Muscle layer of colon (tissue), 2 donors: ENCODE measurements around the gene PGAP6.
"Not testable (repeated sequence)": the region's sequence is repeated elsewhere in the genome, so short reads cannot be mapped to it uniquely, and the experiment has no call there.

ENCODE experiments used
- H3K27ac ChIP-seq: one replicate; pipeline ENCODE4 v1.7.0; 2013; ENCODE audit warnings: low read depth, mild to moderate bottlenecking, low read length, moderate library complexity
- H3K27me3 ChIP-seq, 2 donors: one replicate each; pipeline ENCODE4 v1.7.0; 2013; ENCODE audit warnings: low read length in 2 of 2, mild to moderate bottlenecking in 2 of 2; ENCODE audit not compliant: insufficient read depth in 2 of 2, control insufficient read depth in 1 of 2
- H3K36me3 ChIP-seq: one replicate; pipeline ENCODE4 v1.7.0; 2013; ENCODE audit warnings: mild to moderate bottlenecking, low read length; ENCODE audit not compliant: insufficient read depth
- H3K4me1 ChIP-seq: one replicate; pipeline ENCODE4 v1.7.0; 2013; ENCODE audit warnings: mild to moderate bottlenecking, low read length; ENCODE audit not compliant: insufficient read depth
- H3K4me3 ChIP-seq, 2 donors: one replicate each; pipeline ENCODE4 v1.7.0; 2013; ENCODE audit warnings: low read length in 2 of 2, low read depth in 1 of 2, mild to moderate bottlenecking in 1 of 2, moderate library complexity in 1 of 2
- H3K9ac ChIP-seq: one replicate; pipeline ENCODE4 v1.7.0; 2013; ENCODE audit warnings: low read length
- H3K9me3 ChIP-seq: one replicate; pipeline ENCODE4 v1.7.0; 2013; ENCODE audit warnings: mild to moderate bottlenecking, low read length
- donor health status: abdominal sarcoma.
- donor health status: Adenocarcinoma of cecum.

PGAP6 gene

DNA sequence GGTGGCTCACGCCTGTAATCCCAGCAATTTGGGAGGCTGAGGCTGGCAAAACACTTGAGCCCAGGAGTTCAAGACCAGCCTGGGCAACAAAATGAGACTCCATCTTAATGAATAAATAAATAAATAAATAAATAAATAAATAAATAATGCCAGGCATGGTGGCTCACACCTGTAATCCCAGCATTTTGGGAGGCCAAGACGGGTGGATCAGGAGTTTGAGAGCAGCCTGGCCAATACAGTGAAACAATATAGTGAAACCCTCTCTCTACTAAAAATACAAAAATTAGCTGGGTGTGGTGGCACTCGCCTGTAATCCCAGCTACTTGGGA is 33.4 kb upstream of the PGAP6 start:
- H3K9ac ChIP-seq, H3K36me3 ChIP-seq, H3K4me3 ChIP-seq, H3K27ac ChIP-seq, H3K27me3 ChIP-seq, H3K4me1 ChIP-seq, H3K9me3 ChIP-seq: not testable (repeated sequence)

DNA sequence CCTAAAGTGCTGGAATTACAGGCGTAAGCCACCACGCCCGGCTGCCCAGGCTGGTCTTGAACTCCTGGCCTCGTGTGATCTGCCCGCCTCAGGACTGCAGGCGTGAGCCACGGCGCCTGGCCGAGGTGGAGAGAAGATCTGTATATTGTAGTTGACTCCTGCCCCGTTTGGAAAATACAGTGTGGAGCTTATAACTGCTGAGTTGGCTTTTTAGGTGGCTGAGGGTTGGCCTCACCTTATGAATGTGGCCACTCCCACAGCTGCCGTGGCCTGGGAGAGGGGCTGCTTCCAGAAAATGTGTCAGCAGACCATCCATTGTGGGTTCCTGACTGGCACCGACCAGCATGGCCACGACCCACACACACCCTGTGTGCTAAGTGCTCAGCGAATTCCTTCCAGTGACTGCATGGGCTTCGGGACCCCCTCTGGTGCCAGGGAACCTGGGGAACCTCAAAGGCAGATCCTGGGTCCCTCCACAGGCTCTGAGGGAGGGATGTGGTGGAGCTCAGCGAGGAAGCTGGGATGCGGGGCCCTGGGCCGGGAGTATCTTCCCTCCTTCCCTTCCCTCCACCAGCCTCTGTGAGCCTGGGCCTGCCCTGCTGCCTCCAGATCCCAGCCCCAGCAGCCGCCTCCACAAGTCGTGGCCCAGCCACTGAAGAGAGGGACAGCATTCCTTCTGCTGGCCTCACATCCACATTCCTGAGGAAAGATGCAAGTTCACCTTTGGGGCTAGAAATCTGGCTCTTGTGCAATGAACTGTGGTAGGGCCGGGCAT is 32.8 kb upstream of the PGAP6 start:
- Histone ChIP-seq H3K27ac (no peak overlapping the region), H3K27me3 (no peaks in the 10 kb centered on the region), H3K4me1 (no peaks in the 10 kb centered on the region), H3K36me3 (no peaks in the 10 kb centered on the region), H3K4me3 (no peak overlapping the region), H3K9ac (no peak overlapping the region), H3K9me3 (no peaks in the 10 kb centered on the region)

DNA sequence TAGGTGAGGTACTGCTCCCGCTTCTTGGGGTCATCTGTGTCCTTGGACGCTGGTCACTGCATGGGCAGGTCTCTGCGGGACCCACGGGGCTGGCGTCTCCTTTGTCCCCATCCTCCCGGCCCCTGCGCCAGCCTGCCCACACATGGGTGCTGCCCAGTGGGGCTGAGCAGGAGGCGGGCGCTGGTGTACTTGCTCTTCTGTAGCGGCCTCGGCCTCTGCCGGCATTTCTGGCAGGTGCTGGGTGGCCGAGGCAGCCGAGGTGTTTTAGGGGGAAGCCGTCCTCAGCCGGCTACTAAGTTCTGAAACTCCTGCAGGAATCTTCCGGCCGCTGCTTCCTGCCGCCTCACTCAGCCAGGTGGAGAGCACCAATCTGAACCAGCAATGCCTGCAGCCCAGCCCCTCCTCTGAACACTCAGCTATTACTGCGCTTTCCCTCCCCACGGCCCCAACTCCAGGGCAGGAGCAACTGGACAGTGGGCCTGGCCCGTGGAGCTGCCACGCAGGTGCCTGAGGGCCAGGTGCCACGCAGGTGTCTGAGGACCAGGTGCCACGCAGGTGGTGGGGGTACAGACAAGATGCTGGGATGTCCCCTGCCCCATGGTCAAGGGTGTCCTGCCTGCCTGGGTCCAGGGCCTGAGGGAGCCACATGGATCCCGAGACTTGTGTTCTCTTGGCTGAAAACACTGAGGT is 29.9 kb upstream of the PGAP6 start:
- H3K27me3 ChIP-seq, result no peaks in the 10 kb centered on the region
- no peaks in the 10 kb centered on the region for H3K4me1 ChIP-seq
- no peaks in the 10 kb centered on the region for H3K9me3 ChIP-seq
- H3K36me3 ChIP-seq, result no peaks in the 10 kb centered on the region
- H3K27ac ChIP-seq, result no peak overlapping the region
- H3K9ac ChIP-seq, result no peak overlapping the region
- no peak overlapping the region for H3K4me3 ChIP-seq

DNA sequence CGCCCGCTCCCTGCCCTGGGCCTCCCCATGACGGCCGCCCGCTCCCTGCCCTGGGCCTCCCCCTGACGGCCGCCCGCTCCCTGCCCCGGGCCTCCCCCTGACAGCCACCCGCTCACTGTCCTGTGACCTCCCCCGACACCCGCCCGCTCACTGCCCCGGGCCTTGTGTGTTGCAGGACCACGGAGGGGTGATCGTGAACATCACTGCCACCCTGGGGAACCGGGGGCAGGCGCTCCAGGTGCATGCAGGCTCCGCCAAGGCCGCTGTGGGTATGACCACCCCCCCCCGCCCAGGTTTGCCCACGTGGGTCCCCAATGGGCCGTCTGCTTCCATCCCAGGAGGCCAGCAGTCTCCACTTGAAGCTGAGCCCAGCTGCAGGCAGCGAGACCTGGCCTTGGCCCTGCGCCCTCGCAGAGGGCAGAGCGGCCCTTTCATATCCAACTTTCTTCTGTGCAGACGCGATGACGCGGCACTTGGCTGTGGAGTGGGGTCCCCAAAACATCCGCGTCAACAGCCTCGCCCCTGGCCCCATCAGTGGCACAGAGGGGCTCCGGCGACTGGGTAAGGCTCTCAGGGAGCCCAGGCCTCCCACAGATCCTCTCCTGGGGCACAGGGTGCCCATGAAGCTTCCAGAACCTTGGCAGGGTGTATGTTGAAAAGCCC is 28.9 kb upstream of the PGAP6 start:
- H3K9me3 ChIP-seq, result no peaks in the 10 kb centered on the region
- H3K4me3 ChIP-seq, result no peak overlapping the region
- H3K4me1 ChIP-seq, result no peaks in the 10 kb centered on the region
- H3K27me3 ChIP-seq, result no peaks in the 10 kb centered on the region
- H3K27ac ChIP-seq, result no peak overlapping the region
- no peak overlapping the region for H3K9ac ChIP-seq
- no peaks in the 10 kb centered on the region for H3K36me3 ChIP-seq

DNA sequence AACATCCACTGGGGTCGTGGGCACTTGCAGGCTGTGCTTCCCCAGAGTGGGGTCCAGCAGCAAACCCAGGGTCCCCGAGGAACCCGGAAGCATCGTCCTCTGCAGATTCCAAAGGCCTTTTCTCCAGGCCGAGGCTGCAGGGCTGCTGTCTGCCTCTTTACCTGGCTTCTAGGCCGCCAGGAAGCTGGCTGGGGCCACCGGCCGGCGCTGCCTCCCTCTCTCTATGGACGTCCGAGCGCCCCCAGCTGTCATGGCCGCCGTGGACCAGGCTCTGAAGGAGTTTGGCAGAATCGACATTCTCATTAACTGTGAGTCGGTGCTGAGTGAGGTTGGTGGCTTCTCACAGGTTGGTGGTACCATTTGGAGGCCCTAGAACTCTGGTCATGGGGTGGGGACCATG is 25.5 kb upstream of the PGAP6 start:
- no peaks in the 10 kb centered on the region for H3K36me3 ChIP-seq
- no peak overlapping the region for H3K4me3 ChIP-seq
- no peaks in the 10 kb centered on the region for H3K4me1 ChIP-seq
- H3K9ac ChIP-seq, result no peak overlapping the region
- no peak overlapping the region for H3K27ac ChIP-seq
- no peaks in the 10 kb centered on the region for H3K27me3 ChIP-seq
- no peaks in the 10 kb centered on the region for H3K9me3 ChIP-seq

DNA sequence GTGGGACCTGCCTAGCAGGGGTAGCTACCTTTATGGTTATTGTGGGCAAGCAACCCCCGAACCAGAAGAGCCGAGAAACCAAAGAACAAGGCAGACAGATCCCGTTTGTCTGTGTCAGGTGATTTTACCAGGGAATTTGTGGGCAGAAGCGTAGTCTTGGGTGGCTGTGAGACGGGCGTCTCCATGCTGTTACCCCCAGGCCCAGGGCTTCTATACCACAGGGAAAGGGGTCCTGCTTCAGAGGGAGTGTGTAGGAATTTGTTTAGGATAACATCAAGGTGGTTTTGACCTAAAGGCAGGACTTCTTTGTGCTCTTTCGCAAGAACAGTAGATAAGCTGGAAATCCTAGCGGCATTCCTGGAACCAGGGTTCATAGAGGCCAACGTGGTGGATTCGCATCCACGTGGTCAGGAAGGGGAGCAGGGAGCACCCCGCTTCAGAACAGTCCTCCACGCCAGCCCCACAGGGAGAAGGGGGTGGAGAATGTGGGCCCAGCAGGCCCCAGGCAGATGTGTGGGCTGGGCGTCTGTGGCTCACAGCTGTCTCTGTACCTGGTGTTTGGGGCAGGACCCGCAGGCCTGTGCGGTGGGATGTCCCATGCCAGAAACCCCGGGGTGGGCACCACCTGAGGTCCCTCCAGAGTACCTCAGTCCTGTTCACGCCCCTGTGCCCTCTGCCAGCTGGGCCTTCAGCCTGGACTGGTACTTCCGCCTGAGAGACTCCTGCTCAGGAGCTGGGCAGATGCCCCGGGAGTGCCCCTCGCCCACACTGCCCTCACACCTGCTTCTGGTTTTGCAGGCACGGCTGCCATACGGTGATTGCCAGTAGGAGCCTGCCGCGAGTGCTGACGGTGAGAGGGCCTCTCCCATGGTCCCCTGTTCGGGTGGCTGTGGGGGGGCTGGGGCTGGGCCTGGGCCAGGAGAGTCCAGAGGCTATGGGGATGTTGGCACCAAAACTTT is 24.0 kb upstream of the PGAP6 start:
- no peaks in the 10 kb centered on the region for H3K27me3 ChIP-seq
- no peak overlapping the region for H3K27ac ChIP-seq
- no peaks in the 10 kb centered on the region for H3K36me3 ChIP-seq
- no peaks in the 10 kb centered on the region for H3K4me1 ChIP-seq
- no peak overlapping the region for H3K4me3 ChIP-seq
- no peak overlapping the region for H3K9ac ChIP-seq
- H3K9me3 ChIP-seq, result no peaks in the 10 kb centered on the region

DNA sequence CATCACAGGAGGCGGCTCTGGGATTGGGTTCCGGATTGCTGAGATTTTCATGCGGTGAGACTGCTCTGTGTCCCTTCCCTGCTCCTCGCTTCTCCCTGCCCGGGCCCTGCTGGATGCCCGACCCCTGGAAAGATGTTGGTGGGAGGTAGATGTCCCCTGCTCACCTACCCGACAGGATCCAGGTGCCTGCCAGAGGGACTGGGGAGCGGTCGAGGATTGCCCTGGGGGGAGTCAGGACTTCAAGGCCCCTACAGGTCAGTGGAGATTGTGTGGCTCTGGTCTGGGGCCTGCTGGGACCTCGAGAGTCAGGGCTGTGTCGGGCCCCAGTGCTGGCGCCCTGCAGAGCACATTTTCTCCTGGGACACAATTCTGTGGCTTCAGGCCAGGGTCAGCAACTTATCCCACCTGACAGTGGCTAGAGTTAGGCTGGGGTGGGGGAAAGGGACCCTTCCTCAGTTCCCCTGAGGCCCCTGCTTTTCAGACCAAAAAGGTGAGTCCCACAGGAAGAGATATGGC is 23.3 kb upstream of the PGAP6 start:
- no peak overlapping the region for H3K9ac ChIP-seq
- no peaks in the 10 kb centered on the region for H3K36me3 ChIP-seq
- H3K4me1 ChIP-seq, result peaks cover 6% of the 10 kb centered on the region
- no peak overlapping the region for H3K4me3 ChIP-seq
- no peak overlapping the region for H3K27ac ChIP-seq
- no peaks in the 10 kb centered on the region for H3K9me3 ChIP-seq
- H3K27me3 ChIP-seq, result no peaks in the 10 kb centered on the region

DNA sequence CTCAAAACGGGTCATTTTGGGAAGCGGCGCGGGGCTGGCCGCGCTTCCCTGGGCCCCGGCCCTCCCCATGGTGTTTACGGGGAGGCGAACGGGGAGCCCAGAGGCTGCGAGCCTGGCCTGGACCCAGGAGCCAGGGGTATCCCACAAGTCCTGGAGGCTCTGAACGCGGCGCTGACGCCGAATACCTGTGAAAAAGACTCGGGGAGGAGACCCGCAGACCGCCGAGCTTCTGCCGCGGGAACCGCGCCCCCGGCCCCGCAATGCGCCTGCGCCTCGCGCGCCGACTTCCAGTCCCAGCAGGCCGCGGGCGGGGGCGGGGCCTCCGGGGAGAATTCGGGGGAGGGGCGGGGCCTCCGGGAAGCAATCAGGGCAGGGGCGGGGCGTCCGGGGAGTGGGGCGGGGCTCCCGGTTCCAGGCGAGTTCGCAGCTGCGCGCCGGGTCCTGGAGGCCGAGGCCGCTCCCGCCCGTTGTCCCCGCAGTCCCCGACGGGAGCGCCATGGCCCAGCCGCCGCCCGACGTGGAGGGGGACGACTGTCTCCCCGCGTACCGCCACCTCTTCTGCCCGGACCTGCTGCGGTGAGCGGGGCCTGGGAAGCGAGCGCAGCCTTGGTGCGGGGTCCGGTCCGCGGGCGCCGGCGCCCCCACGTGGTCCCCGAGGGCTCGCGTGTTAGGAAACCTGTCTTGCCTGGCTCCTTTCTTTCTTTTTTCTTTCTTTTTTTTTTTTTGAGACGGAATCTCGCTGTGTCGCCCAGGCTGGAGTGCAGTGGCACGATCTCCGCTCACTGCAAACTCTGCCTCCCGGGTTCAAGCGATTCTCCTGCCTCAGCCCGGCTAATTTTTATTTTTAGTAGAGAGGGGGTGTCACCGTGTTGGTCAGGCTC is 19.9 kb upstream of the PGAP6 start, which contains the start of gene DECR2:
Gene DECR2, plus strand, starts transcription at position 418 of the 881 bp plus-strand sequence. Its CDS starts 79 bp downstream, at position 497.
- H3K4me3 ChIP-seq, result peak within 1 kb of the TSS; percentile 72 to 80
- H3K9ac ChIP-seq, result peak within 1 kb of the TSS; percentile 33
- H3K36me3 ChIP-seq, result peaks cover 5% of the 10 kb centered on the region
- no peaks in the 10 kb centered on the region for H3K9me3 ChIP-seq
- peaks cover 18% of the 10 kb centered on the region for H3K4me1 ChIP-seq
- H3K27me3 ChIP-seq, result no peaks in the 10 kb centered on the region
- H3K27ac ChIP-seq, result peak within 1 kb of the TSS; percentile 97

DNA sequence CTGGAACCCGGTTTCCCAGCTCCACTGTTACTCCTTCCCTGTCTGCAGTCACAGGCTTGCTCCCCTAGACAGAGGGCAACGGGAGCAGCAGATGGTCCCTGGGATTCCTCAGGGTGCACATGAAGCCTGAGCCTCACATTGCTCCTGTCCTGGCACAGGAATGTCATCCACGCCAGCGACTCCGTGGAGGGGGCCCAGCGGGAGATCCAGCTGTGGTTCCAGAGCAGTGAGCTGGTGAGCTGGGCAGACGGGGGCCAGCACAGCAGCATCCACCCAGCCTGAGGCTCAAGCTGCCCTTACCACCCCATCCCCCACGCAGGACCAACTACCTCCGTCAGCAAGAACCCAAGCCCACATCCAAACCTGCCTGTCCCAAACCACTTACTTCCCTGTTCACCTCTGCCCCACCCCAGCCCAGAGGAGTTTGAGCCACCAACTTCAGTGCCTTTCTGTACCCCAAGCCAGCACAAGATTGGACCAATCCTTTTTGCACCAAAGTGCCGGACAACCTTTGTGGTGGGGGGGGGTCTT is 18.3 kb upstream of the PGAP6 start:
- no peaks in the 10 kb centered on the region for H3K9me3 ChIP-seq
- H3K4me1 ChIP-seq, result peaks cover 30% of the 10 kb centered on the region
- H3K27me3 ChIP-seq, result no peaks in the 10 kb centered on the region
- H3K4me3 ChIP-seq, result peak overlapping the region; percentile 72 to 80
- peak overlapping the region; percentile 90 for H3K27ac ChIP-seq
- H3K9ac ChIP-seq, result no peak overlapping the region
- H3K36me3 ChIP-seq, result peaks cover 5% of the 10 kb centered on the region

DNA sequence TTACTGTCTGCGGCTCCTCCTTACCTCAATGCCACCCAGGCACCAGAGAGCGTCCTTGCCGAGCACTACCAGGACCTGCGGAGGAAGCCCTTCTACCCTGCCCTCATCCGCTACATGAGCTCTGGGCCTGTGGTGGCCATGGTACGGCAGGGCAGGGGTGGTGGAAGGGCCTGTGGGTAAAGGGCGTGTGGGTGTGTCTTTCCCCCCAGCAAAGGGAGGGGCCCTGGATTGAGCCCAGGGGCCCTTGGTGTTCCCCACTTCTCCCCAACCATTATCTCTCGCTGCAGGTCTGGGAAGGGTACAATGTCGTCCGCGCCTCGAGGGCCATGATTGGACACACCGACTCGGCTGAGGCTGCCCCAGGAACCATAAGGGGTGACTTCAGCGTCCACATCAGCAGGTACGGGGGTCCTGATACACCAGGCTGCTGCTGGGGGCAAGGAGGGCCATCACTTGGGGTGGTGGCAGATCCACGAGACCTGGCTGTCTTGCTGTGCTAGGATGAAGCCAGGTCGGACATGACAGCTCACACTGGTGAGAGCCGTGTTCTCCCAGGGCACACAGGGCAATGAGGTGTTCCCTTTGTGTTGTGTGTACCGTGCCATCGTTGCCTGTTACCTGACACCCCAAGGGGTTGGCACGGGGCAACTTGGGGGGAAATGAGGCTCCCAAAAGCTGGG is 17.7 kb upstream of the PGAP6 start:
- Histone ChIP-seq H3K9me3 (no peaks in the 10 kb centered on the region), H3K9ac (no peak overlapping the region), H3K27me3 (no peaks in the 10 kb centered on the region), H3K4me3 (no peak overlapping the region), H3K36me3 (peaks cover 5% of the 10 kb centered on the region), H3K4me1 (peaks cover 30% of the 10 kb centered on the region), H3K27ac (no peak overlapping the region)
